Head of caudate nucleus (tissue), 42 donors: Measurements from ENCODE around the gene CERS1.

Experiments
- DNase-seq, 42 donors: peaks; one replicate each; pipeline versions ENCODE4 v3.0.0 to v3.0.0-alpha.2; 2020 to 2021; ENCODE audit warnings: mixed read lengths in 7 of 42
- intact Hi-C: fragments of 100-400 bp; cut with DNase I; formaldehyde crosslinking; loops from one replicate; pipeline ENCODE4 v1.15.0; 2022

CERS1 gene

GRCh38 chr19:18862976-18863842 is 32.7 kb downstream of the CERS1 start:
- no peak for DNase-seq
- intact Hi-C loops: no loop called here

- intact Hi-C loops: no loop called here
Observed at GRCh38 chr19:18861917-18862316, 34.0 kb downstream of the CERS1 start.

GRCh38 chr19:18861235-18861634 is 34.7 kb downstream of the CERS1 start:
- intact Hi-C loops: no loop called here
- peak in 1 of 42 donors; percentile 30 for DNase-seq

More at GRCh38 chr19:18861917-18862316, 34.0 kb downstream of the CERS1 start:
- DNase-seq: no peak

GRCh38 chr19:18860725-18861124 is 35.2 kb downstream of the CERS1 start:
- intact Hi-C loops: no loop called here

GRCh38 chr19:18860302-18860700 is 35.7 kb downstream of the CERS1 start:
- intact Hi-C loops: no loop called here
- DNase-seq: no peak

More at GRCh38 chr19:18860725-18861124, 35.2 kb downstream of the CERS1 start:
- DNase-seq: no peak

- peak in 3 of 42 donors; percentile 22 to 52 (median 38) for DNase-seq
- intact Hi-C loops: no loop called here
Observed at GRCh38 chr19:18859676-18860301, 36.2 kb downstream of the CERS1 start.

- intact Hi-C loops: no loop called here
- DNase-seq: no peak
Observed at GRCh38 chr19:18858906-18859646, 36.9 kb downstream of the CERS1 start.

GRCh38 chr19:18857223-18857622 is 38.7 kb downstream of the CERS1 start:
- DNase-seq: no peak
- intact Hi-C loops: no loop called here

- DNase-seq: peak; percentile 43 to 93 (median 78)
- intact Hi-C loops: no loop called here
Observed at GRCh38 chr19:18856385-18857126, 39.4 kb downstream of the CERS1 start.

GRCh38 chr19:18855647-18856384 is 40.1 kb downstream of the CERS1 start:
- intact Hi-C loops: no loop called here
- no peak for DNase-seq

- intact Hi-C loops: no loop called here
Observed at GRCh38 chr19:18854982-18855381, 41.0 kb downstream of the CERS1 start.

GRCh38 chr19:18853755-18854427 is 42.1 kb downstream of the CERS1 start:
- DNase-seq: peak in 1 of 42 donors; percentile 46
- intact Hi-C loops: no loop called here

More at GRCh38 chr19:18854982-18855381, 41.0 kb downstream of the CERS1 start:
- no peak for DNase-seq

- intact Hi-C loops: no loop called here
- no peak for DNase-seq
Observed at GRCh38 chr19:18852648-18853047, 43.3 kb downstream of the CERS1 start.

- no peak for DNase-seq
- intact Hi-C loops: no loop called here
Observed at GRCh38 chr19:18851673-18852325, 44.2 kb downstream of the CERS1 start.

- intact Hi-C loops: no loop called here
- DNase-seq: no peak
Observed at GRCh38 chr19:18850471-18851375, 45.2 kb downstream of the CERS1 start.

GRCh38 chr19:18849838-18850400 is 46.0 kb downstream of the CERS1 start:
- DNase-seq: no peak
- intact Hi-C loops: loop anchor here (2.0 to 10.0 kb wide), 2 partner anchors 259 to 385 kb away; no protein-coding TSS in a partner anchor
